Stimulated activated effector memory CD8-positive, alpha-beta T cell treated with anti-CD3 and anti-CD28 coated beads, Interleukin-12 subunit alpha, Interleukin-12 subunit beta, amount 100 ng/mL, for 72 hours (primary cell): ENCODE results near the gene MYO3A.

Source experiments
- ATAC-seq: fragments of 150-1000 bp; cut with Tn5 transposase; 2 replicates; pipeline ENCODE4 v1.10.0; 2021
- DNase-seq, 2 donors: peaks; one replicate each; pipeline ENCODE4 v3.0.0; 2021 to 2022; ENCODE audit warnings: low spot score in 2 of 2
- H3K27ac Mint-ChIP-seq: one replicate; pipeline ENCODE4 v1.8.0; 2022; ENCODE audit warnings: mild to moderate bottlenecking, mixed read lengths
- H3K36me3 Mint-ChIP-seq: one replicate; pipeline ENCODE4 v1.8.0; 2022; ENCODE audit warnings: mild to moderate bottlenecking, mixed read lengths
- H3K4me1 Mint-ChIP-seq: one replicate; pipeline ENCODE4 v1.8.0; 2022; ENCODE audit warnings: mixed read lengths
- H3K4me3 Mint-ChIP-seq: one replicate; pipeline ENCODE4 v1.8.0; 2022; ENCODE audit warnings: mild to moderate bottlenecking, mixed read lengths
- H3K9me3 Mint-ChIP-seq: one replicate; pipeline ENCODE4 v1.8.0; 2022; ENCODE audit warnings: mixed read lengths

MYO3A gene

DNA sequence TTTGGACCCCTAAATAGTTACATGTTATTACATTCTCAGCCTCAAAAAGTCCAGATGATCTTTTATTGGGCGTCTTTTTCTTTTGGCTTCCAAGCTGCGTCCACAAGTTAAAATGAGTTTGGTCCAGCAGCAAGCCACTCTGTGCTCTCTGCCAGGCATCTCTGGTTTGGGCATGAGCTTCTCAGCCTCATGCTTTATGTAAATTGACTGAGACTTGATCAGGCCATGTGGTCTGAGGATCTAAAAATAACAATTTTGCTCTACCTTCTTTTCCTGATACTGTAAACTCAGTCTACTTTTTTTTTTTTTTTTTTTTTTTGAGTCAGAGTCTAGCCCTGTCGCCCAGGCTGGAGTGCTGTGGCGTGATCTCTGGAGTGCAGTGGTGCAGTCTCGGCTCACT is 298.1 kb downstream of the MYO3A start:
- Mint-ChIP-seq H3K9me3 (no peaks in the 10 kb centered on the region), H3K27ac (no peak overlapping the region), H3K36me3 (no peaks in the 10 kb centered on the region), H3K4me3 (no peak overlapping the region), H3K4me1 (no peaks in the 10 kb centered on the region)
- no peak for ATAC-seq
- no peak for DNase-seq

DNA sequence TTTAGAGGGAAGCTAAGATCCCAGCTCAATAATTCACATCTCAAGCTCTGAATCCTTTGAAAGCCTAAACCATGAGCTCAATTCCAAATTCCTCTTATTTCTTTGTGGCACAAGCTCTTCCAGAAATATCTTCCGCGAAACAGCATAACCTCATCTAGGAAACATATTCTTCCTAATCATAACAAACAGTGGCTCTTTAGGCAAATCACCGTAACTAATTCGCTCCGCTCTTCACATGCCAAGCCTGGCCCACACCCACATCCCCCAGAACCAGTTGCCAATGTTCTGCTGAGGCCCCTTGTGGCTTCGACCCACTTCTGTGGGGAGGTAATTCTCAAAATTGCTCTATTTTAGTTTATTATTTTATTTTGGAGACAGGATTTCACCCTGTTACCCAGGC is 301.7 kb downstream of the MYO3A start:
- H3K36me3 Mint-ChIP-seq: no peaks in the 10 kb centered on the region
- no peak overlapping the region for H3K27ac Mint-ChIP-seq
- H3K4me3 Mint-ChIP-seq: no peak overlapping the region
- no peak for ATAC-seq
- no peak for DNase-seq
- H3K4me1 Mint-ChIP-seq: no peaks in the 10 kb centered on the region
- no peaks in the 10 kb centered on the region for H3K9me3 Mint-ChIP-seq

DNA sequence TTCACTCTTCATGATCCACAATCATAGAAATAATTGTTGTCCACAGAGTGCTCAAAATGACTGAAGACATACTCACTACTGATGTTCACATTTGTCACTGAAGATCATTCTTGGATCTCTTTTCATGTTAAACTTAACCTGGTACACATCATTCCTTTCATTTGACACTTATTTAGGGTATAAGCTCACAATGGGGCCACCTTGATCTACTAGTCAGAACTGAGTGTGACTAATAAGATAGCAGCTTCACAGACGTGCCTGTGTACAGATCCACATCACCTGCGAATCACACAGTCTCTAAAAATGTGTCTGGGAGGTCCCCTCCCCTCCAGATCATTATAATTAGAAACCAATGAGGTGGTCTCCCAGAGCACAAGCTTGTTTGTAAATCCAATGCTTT is 304.3 kb downstream of the MYO3A start:
- Mint-ChIP-seq H3K36me3 (no peaks in the 10 kb centered on the region), H3K9me3 (no peaks in the 10 kb centered on the region), H3K4me1 (no peaks in the 10 kb centered on the region), H3K27ac (no peak overlapping the region), H3K4me3 (no peak overlapping the region)
- DNase-seq: no peak
- ATAC-seq: peak; percentile 35

DNA sequence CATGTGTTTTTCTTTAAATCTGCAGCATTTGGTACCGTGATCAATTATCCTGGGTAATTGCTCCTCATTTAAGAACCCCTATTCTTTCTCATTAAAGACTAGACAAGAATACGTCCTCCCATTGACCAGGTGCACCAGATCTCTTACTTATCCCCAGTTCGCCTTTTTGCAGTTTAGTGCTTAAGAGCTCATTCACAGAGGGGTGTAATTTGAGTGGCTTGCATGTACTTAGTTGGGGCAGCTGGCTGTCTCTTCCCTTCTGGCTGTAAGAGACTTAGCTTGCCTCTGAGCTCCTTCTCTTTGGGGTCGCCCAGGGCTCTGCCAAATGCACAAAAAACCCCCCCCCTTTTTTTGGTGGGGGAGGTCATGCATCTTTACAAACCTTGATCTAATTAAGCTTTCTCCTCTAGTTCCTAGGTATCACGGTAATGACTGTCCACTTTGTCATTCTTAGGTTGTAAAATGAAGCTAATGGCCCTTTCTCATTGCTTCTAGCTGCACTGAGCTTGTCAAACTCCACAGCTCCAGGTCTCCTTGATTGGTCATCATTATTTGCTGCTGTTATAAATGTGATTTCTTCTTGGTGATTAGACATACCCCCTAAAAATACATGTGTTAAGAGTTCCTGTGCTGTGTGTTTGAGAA is 308.8 kb downstream of the MYO3A start:
- Mint-ChIP-seq H3K36me3 (no peaks in the 10 kb centered on the region), H3K4me3 (no peak overlapping the region), H3K9me3 (no peaks in the 10 kb centered on the region), H3K27ac (no peak overlapping the region), H3K4me1 (no peaks in the 10 kb centered on the region)
- ATAC-seq (no peak), DNase-seq (no peak)

DNA sequence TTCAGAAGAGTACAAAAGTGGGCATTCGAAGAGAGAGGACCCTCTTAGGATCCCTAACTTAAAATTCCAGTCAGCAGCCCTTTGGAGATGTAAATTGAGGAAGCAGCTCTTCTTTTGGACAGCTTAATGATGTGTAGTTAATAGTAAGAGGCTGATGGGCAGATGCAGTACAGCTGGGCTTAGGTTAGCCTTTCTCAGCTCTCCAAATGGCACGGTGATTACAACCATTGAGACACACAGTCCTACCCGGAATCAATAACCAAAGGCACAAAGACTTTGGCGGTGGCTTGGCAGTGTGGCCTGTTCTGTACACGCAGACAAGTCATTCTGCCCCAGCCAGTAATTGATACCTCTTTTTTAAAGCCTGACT is 309.3 kb downstream of the MYO3A start:
- no peak for DNase-seq
- Mint-ChIP-seq H3K36me3 (no peaks in the 10 kb centered on the region), H3K4me3 (no peak overlapping the region), H3K9me3 (no peaks in the 10 kb centered on the region), H3K4me1 (no peaks in the 10 kb centered on the region), H3K27ac (no peak overlapping the region)
- ATAC-seq: no peak

DNA sequence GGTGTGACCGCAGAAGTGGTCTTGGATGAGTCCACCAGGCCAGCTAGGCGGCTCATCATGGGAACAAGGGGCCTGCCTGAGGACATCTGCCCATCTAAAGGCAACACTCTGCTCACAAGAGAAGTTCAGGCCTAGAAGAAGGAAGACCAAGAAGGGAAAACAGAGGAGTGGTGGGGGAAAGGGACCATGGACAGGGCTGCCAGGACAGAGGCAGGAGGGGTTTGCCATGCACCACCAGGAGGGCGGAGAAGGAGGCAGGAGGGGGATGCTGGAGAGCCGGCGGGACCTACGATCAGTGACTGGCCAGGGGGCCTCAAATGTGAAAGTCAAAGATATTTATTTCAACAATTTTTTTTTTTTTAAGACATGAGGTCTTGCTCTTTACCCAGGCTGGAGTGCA is 315.7 kb downstream of the MYO3A start:
- Mint-ChIP-seq H3K4me3 (no peak overlapping the region), H3K27ac (no peak overlapping the region), H3K9me3 (no peaks in the 10 kb centered on the region), H3K4me1 (no peaks in the 10 kb centered on the region), H3K36me3 (no peaks in the 10 kb centered on the region)
- ATAC-seq (no peak), DNase-seq (no peak)

DNA sequence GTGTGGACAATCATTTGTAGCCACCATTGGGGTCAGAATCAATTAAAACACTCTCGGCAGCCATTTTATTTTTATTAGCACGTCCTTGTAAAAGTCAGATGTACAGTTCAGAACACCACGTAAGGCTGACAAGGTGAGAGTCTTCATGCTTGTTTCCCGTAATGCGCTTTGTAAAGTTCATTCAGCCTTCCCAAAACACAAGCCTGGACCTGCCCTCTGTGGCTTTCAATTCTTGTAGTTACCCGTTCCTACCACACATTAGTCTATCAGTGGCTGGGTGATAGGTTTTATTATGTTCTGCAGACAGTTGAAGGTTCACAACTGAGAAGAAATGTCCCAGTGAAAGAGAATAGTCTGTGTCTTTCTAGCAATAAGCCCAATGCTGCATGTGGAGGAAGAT is 317.9 kb downstream of the MYO3A start:
- DNase-seq (no peak), ATAC-seq (no peak)
- H3K27ac Mint-ChIP-seq: no peak overlapping the region
- H3K4me1 Mint-ChIP-seq: no peaks in the 10 kb centered on the region
- H3K36me3 Mint-ChIP-seq: no peaks in the 10 kb centered on the region
- no peaks in the 10 kb centered on the region for H3K9me3 Mint-ChIP-seq
- no peak overlapping the region for H3K4me3 Mint-ChIP-seq

DNA sequence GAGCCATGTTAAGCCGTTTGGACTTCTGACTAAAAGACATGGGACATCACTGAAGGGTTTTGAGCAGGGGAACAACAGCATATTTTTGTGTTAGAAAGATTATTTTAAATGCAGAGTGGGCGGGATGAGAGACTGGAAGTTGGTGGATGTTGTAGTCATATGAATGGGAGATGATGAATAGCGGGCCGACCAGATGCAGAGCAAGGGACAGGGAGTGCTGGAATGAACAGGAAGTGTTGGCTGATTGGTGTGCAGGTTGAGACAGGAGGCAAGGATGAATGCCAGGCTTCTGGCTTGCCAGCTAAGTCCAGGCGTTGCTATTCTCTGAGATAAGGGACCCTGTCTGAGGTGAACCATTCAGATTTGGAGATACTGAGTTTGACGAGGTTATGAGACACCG is 320.6 kb downstream of the MYO3A start:
- peak; percentile 16 for ATAC-seq
- H3K4me1 Mint-ChIP-seq: no peaks in the 10 kb centered on the region
- H3K27ac Mint-ChIP-seq: no peak overlapping the region
- H3K36me3 Mint-ChIP-seq: no peaks in the 10 kb centered on the region
- H3K9me3 Mint-ChIP-seq: no peaks in the 10 kb centered on the region
- DNase-seq: no peak
- no peak overlapping the region for H3K4me3 Mint-ChIP-seq

DNA sequence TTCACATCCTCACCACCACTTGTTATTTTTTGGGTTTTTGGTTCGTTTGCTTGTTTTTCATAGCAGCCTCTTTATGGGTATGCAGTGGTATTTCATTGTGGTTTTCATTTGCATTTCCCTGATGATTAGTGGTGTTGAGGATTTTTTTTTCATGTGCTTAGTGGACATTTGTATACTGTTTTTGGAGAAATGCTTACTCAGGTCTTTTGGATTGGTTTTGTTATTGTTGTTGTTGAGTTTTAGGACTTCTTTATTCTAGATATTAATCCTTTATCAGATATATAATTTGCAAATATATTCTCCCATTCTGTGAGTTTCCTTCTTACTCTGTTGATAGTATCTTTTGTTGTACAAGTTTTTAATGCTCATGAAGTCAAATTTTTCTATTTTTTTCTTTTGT is 325.3 kb downstream of the MYO3A start:
- Mint-ChIP-seq H3K9me3 (no peaks in the 10 kb centered on the region), H3K36me3 (no peaks in the 10 kb centered on the region), H3K4me1 (no peaks in the 10 kb centered on the region), H3K27ac (no peak overlapping the region), H3K4me3 (no peak overlapping the region)
- DNase-seq (no peak), ATAC-seq (no peak)
